ENCODE measurements around the gene PTBP3.

PTBP3 gene

DNA sequence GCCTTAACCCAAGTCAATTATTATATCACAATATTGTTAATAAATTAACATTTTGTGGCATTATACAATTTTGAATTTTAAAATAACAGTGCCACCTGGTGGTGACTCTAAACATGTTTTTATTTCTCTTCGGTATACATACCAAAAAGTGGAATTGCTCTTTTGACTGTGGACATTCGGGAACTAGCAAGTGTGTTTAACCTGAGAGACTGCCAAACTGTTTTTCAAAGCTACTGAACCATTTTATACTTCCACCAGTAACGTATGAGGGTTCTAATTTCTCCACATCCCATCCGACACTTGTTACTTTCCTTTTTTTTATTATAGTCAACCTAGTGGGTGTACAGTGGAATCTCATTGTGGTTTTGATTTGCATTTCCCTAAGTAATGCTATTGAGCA lies 28.2 kb upstream of the PTBP3 start:
- in situ Hi-C loops (cut with MboI; ENCODE audit: low sequenced_read_pairs) = loop anchor here (10.0 to 25.0 kb wide), 2 partner anchors 267 to 599 kb away; no protein-coding TSS in a partner anchor

GRCh38 chr9:112360047-112360804 lies 26.8 kb upstream of the PTBP3 start:
- in situ Hi-C loops (cut with MboI; ENCODE audit: low sequenced_read_pairs) = loop anchor here (10.0 to 25.0 kb wide), 2 partner anchors 265 to 598 kb away; no protein-coding TSS in a partner anchor

DNA sequence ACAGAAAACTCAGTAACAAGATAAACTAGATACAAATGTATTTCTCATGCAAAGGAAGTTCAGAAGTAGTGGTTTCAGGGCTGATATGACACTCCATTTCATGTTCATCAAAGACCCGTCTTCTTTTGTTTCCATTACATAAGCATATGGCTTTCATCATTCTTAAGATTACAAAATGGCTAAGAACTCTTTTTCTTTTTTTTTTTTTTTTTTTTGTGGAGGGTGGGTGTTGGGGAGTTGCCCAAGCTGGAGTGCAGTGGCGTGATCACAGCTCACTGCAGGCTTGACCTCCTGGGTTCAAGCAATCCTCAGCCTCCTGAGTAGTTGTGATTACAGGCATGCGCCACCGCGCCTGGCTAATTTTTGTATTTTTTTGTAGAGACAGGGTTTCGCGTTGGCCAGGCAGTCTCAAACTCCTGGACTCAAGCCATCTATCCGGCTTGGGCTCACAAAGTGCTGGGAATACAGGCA lies 22.0 kb upstream of the PTBP3 start:
- in situ Hi-C loops (cut with MboI; ENCODE audit: low sequenced_read_pairs) = loop anchor here (25.0 kb wide), 1 partner anchor 593 kb away; no protein-coding TSS in a partner anchor

GRCh38 chr9:112354081-112354743 lies 20.8 kb upstream of the PTBP3 start:
- in situ Hi-C loops (cut with MboI; ENCODE audit: low sequenced_read_pairs) = loop anchor here (25.0 kb wide), 1 partner anchor 592 kb away; no protein-coding TSS in a partner anchor

GRCh38 chr9:112352209-112352608 lies 18.8 kb upstream of the PTBP3 start:
- in situ Hi-C loops (cut with MboI; ENCODE audit: low sequenced_read_pairs) = loop anchor here (25.0 kb wide), 1 partner anchor 590 kb away; no protein-coding TSS in a partner anchor

DNA sequence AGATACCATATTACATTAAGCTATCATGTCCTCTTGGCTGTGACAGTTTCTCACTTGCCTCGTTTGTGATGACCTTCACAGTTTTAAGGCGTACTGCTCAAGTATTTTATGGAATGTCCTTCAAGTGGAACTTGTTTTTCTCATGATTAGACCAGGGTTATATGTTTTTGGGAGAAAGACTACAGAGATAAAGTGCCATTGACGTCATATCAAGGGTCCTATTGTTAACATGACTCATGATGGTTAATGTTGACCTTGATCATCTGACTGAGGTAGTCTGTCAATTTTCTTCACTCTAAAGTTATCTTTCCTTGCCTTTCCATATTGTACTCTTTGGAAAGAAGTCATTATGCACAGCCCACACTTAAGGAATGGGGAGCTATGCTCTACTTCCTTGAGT lies 17.8 kb upstream of the PTBP3 start:
- in situ Hi-C loops (cut with MboI; ENCODE audit: low sequenced_read_pairs) = loop anchor here (25.0 kb wide), 1 partner anchor 589 kb away; no protein-coding TSS in a partner anchor

DNA sequence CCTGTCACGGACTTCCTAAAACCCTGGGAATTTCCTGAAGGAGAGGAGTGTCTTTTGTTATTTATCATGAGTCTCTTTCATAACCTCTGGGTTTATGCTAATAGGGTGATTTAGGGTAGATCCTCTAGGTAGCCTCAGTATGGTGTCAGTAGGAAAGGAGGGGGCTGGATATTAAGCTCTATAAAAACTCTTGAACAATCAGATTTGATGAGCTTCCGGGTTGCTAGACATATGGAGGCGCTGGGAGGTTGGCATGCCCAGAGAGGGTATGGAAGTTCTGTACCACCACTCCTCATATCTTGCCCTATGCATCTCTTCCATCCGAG lies 15.6 kb upstream of the PTBP3 start:
- in situ Hi-C loops (cut with MboI; ENCODE audit: low sequenced_read_pairs) = no loop called here

DNA sequence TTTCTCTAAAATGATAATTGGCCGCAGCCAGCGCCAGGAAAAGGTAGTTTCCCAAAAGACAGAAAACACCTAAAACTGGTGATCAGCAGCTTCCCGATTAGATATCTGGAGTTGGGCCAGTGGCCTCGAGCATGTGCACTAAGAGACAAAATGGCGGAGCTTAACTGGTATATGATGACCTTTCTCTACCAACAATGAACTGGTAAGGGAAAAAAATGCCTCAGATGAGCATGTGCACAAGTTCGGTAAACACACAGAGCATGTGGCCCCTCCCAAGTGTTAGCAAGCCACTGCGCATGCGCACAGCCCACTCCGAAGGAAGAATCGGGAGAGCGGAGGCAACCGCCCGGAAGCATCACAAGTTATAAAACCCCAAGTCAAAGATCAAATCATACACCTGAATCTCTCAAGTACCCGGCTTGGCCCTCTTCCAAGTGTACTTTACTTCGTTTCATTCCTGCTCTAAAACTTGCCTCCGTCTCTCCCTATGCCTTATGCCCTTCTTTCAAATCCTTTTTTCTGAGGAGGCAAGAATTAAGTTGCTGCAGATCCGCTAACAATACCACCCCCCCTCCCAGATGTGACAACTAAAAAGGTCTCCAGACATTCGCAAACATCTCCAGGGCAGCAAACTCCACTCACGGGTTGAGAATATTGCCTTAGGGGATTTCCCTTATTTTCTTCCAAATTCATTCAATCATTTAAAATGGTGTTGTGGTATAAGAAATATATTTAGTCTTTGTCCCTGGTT lies 15.0 kb upstream of the PTBP3 start:
- in situ Hi-C loops (cut with MboI; ENCODE audit: low sequenced_read_pairs) = no loop called here

- in situ Hi-C loops (cut with MboI; ENCODE audit: low sequenced_read_pairs) = no loop called here
These were observed 8.3 kb upstream of the PTBP3 start for GRCh38 chr9:112341730-112342129.

DNA sequence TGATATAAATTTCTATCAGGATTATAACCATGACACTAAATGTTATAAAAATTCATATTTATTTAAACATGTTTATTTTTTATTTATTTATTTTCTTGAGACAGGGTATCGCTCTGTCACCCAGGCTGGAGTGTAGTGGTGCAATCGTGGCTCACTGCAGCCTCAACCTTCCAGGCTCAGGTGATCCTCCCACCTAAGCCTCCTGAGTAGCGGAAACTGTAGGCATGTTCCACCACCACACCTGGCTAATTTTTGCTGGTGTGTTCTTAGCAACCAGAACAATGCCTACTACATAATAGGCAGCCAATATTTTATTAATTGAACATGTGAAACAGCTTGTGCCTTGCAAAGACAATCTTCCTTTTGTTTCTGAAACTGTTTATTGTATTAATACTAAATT lies 6.5 kb upstream of the PTBP3 start:
- in situ Hi-C loops (cut with MboI; ENCODE audit: low sequenced_read_pairs) = no loop called here

- in situ Hi-C loops (cut with MboI; ENCODE audit: low sequenced_read_pairs) = no loop called here
These were observed 5.1 kb upstream of the PTBP3 start for GRCh38 chr9:112338561-112338960.

DNA sequence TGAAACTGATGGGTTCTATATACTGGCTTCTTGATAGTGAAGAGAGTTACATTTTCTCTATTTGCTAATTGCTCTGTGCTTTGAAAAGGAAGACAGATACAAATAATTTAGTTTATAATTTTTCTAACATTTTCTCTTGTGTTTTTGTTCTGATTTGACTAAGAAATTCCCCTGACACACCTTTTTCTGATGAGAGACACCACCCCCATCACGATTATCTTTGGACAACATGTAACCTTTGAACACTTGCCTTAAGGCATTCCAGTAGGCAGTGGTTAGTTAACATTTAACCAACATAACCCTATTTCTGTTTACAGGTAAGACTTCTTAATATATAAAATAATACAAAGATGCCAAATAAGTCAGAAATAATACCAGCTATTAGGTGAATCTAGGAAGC lies 4.1 kb upstream of the PTBP3 start:
- in situ Hi-C loops (cut with MboI; ENCODE audit: low sequenced_read_pairs) = no loop called here

DNA sequence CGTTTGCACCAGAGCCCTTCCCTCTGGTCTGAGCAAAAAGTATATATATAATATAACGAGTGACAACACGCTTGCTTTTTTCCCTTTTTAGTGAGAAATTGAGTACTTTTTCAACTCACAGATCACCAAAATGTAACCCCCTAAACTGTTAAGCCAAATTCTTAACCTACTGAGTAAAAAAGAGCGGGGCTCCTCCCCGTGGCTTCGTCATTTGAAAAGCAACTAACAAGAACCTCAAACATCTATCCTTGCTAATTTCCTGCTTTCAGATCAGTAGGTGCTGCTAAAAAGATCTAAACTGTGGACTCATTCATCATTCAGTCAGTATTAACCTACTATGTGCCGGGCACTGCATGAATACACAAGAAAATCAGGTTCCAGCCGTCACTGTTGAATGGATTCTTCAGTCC lies 1.0 kb upstream of the PTBP3 start:
- in situ Hi-C loops (cut with MboI; ENCODE audit: low sequenced_read_pairs) = no loop called here

- in situ Hi-C loops (cut with MboI; ENCODE audit: low sequenced_read_pairs) = no loop called here
These were observed 416 bp upstream of the PTBP3 start for GRCh38 chr9:112333639-112334431.

DNA sequence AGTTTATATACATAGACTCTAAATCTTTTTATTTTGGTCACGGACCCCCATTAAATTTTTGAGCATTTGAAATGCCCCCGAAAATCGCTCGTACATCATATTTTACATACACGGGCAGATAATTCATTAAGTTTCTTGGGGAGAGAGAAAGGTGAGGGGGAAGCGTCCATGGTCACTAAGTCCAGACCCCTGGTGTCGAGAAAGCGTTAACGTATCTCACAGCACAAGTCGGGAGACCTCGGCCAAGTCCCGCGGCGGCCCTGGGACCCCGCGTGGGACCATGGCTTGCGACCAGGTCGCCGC lies 794 bp downstream of the PTBP3 start:
- in situ Hi-C loops (cut with MboI; ENCODE audit: low sequenced_read_pairs) = no loop called here

- in situ Hi-C loops (cut with MboI; ENCODE audit: low sequenced_read_pairs) = no loop called here
These were observed 1.2 kb downstream of the PTBP3 start for GRCh38 chr9:112332214-112332613.

DNA sequence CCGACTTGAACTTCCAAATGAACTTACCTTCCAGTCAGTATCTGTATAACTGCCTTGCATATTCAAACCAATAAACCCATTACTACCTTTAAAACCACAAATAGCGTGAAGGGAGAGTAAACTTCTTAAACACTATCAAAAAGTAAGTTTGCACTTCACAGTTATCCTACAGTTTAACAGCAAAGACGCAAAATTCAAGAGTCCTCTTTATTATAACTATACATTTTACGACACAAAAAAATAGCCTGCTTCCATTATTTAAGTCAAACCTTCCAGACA lies 1.8 kb downstream of the PTBP3 start:
- in situ Hi-C loops (cut with MboI; ENCODE audit: low sequenced_read_pairs) = no loop called here

- in situ Hi-C loops (cut with MboI; ENCODE audit: low sequenced_read_pairs) = no loop called here
These were observed 4.9 kb downstream of the PTBP3 start for GRCh38 chr9:112328545-112328944.

GRCh38 chr9:112327718-112328450 lies 5.5 kb downstream of the PTBP3 start:
- in situ Hi-C loops (cut with MboI; ENCODE audit: low sequenced_read_pairs) = no loop called here

- in situ Hi-C loops (cut with MboI; ENCODE audit: low sequenced_read_pairs) = no loop called here
These were observed 7.2 kb downstream of the PTBP3 start for GRCh38 chr9:112326194-112326593.
